Measurements from ENCODE around the gene HSF2BP.

- no peak for TF ChIP-seq CREB1 (IDR thresholded peaks at IDR 0.05; ENCODE audit: low read depth)
- no peak for TF ChIP-seq RAD21 (IDR thresholded peaks at IDR 0.05; ENCODE audit: low read depth)
- TF ChIP-seq MAX (IDR thresholded peaks at IDR 0.05): no peak
- TF ChIP-seq TEAD4 (IDR thresholded peaks at IDR 0.05): no peak
- no peak for TF ChIP-seq USF1 (IDR thresholded peaks at IDR 0.05)
- TF ChIP-seq CEBPB (IDR thresholded peaks at IDR 0.05): no peak
- no peak for TF ChIP-seq REST (IDR thresholded peaks at IDR 0.05; ENCODE audit: low read depth)
- TF ChIP-seq YY1 (IDR thresholded peaks at IDR 0.05; ENCODE audit: low read depth): no peak
- no peak for TF ChIP-seq EP300 (IDR thresholded peaks at IDR 0.05; ENCODE audit: borderline replicate concordance)
- TF ChIP-seq TAF1 (IDR thresholded peaks at IDR 0.05; ENCODE audit: low read depth): no peak
- TF ChIP-seq EGR1 (IDR thresholded peaks at IDR 0.05): no peak
Observed at GRCh38 chr21:43707462-43707861, 48.2 kb upstream of the HSF2BP start.

Data from Ishikawa (cell line).